ENCODE results near the gene PGLYRP4. TPM values are rescaled to one million over a fixed set of nuclear protein-coding genes. Genes with fewer than 3 reads are reported as not detected.

PGLYRP4 gene
- total RNA-seq, 2 experiments from 2014 or later, result not detected

DNA sequence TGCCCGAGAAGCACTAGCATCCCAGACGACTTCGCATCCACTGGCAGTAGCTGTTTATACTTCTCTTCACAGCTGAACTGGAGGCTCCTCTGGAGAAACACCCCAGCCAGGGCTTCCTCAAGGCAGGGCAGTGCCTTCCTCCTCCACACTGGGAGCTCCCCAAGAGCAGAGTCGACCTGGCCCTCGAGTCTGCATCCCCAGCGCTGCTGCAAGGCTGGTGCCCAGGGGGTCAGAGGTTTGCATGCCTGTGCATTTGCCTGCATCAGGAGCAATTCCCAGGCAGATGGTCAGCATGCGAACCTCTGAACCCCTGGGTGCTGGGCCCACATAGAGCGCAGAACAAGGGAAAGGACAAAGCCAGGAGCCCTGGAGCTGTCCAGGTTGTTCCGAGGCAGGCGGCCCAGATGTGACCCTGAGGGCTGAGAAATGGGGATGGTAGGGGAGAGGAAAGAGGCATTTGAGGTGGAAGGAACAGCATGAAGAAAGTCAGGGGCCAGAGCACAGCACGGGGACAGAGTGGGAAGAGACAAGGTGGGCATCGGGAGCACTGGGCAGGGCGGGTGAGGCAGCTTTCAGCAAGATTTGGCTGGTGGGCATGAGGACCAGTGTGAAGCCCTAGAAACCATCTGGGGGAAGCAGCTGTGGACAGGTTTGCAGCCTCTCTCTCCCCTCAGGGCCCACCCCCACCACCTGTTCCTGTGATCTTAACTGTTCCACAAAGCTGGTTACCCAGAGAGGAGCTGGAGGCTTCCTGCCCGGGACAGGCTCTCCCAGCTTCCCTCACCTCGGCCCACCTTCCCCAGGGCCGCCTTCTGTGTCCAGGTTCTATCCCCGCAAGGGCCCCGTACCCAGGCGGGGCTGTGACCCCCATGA lies 48.6 kb upstream of the PGLYRP4 start:
- BruUV-seq (replicated peaks), result no TSS peak
- Histone ChIP-seq H4K20me1 (ENCODE audit: insufficient read depth, low read length) (no peaks in the 10 kb centered on the region), H3K4me1 (ENCODE audit: insufficient read depth, low read length, poor library complexity, severe bottlenecking) (no peaks in the 10 kb centered on the region), H3K4me2 (ENCODE audit: low read length) (no peak overlapping the region), H2AFZ (ENCODE audit: low read length) (no peak overlapping the region), H3K9me2 (ENCODE audit: insufficient read depth, low read length) (no peaks in the 10 kb centered on the region), H3K27ac (ENCODE audit: low read depth, low read length, poor library complexity, severe bottlenecking) (no peak overlapping the region), H3K36me3 (ENCODE audit: insufficient read depth, low read length) (no peaks in the 10 kb centered on the region), H3K79me2 (ENCODE audit: insufficient read depth, low read depth, low read length) (no peaks in the 10 kb centered on the region), H3K4me3 (ENCODE audit: low read depth, low read length, poor library complexity, severe bottlenecking) (no peak overlapping the region), H3K9me3 (ENCODE audit: low read length) (no peaks in the 10 kb centered on the region)
- TF ChIP-seq EZH2phosphoT487 (IDR thresholded peaks at IDR 0.05; ENCODE audit: borderline replicate concordance, low read depth, low read length) (no peak), CTCF (conservative IDR thresholded peaks at IDR 0.05; ENCODE audit: low read length) (no peak)
- POLR2A ChIA-PET, result no interaction called here
- DNase-seq (ENCODE audit: low spot score), result no peak
- intact Hi-C loops (cut with micrococcal nuclease; ENCODE audit: unreplicated experiment), result no loop called here
- CTCF ChIA-PET (ENCODE audit: unreplicated experiment), result no interaction called here

DNA sequence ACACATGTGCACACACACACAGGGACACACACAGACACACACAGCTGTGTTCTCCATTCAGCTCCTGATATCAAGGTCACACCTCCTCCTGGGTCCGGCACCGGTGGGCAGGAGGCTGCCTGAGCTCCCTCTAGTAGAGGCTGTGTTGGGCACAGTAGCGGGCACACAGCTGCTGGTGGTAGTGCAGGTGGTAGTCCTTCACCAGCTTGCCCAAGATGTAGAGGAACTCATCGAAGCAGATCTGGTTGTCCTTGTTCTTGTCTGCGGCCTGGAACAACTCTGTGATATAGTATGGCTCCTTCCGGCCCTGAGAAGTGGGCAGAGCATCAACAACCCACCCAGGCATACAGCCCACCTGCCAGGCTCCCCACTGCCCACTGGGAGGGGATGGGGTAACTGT lies 47.8 kb upstream of the PGLYRP4 start:
- Histone ChIP-seq H3K36me3 (ENCODE audit: insufficient read depth, low read length) (no peaks in the 10 kb centered on the region), H2AFZ (ENCODE audit: low read length) (no peak overlapping the region), H3K4me2 (ENCODE audit: low read length) (no peak overlapping the region), H3K4me3 (ENCODE audit: low read depth, low read length, poor library complexity, severe bottlenecking) (no peak overlapping the region), H3K9me2 (ENCODE audit: insufficient read depth, low read length) (no peaks in the 10 kb centered on the region), H3K79me2 (ENCODE audit: insufficient read depth, low read depth, low read length) (no peaks in the 10 kb centered on the region), H3K4me1 (ENCODE audit: insufficient read depth, low read length, poor library complexity, severe bottlenecking) (no peaks in the 10 kb centered on the region), H3K9me3 (ENCODE audit: low read length) (no peaks in the 10 kb centered on the region), H4K20me1 (ENCODE audit: insufficient read depth, low read length) (no peaks in the 10 kb centered on the region), H3K27ac (ENCODE audit: low read depth, low read length, poor library complexity, severe bottlenecking) (no peak overlapping the region)
- ChIA-PET CTCF (ENCODE audit: unreplicated experiment) (no interaction called here), POLR2A (no interaction called here)
- intact Hi-C loops (cut with micrococcal nuclease; ENCODE audit: unreplicated experiment), result no loop called here
- no peak for TF ChIP-seq CTCF (conservative IDR thresholded peaks at IDR 0.05; ENCODE audit: low read length)
- TF ChIP-seq EZH2phosphoT487 (IDR thresholded peaks at IDR 0.05; ENCODE audit: borderline replicate concordance, low read depth, low read length), result no peak
- no TSS peak for BruUV-seq (replicated peaks)
- DNase-seq (ENCODE audit: low spot score), result no peak

GRCh38 chr1:153395776-153396175 lies 47.1 kb upstream of the PGLYRP4 start:
- no peaks in the 10 kb centered on the region for H3K9me2 ChIP-seq (ENCODE audit: insufficient read depth, low read length)
- BruUV-seq (replicated peaks), result no TSS peak

More at GRCh38 chr1:153395776-153396175, 47.1 kb upstream of the PGLYRP4 start:
- H2AFZ ChIP-seq (ENCODE audit: low read length), result no peak overlapping the region
- no peaks in the 10 kb centered on the region for H3K36me3 ChIP-seq (ENCODE audit: insufficient read depth, low read length)
- H3K4me3 ChIP-seq (ENCODE audit: low read depth, low read length, poor library complexity, severe bottlenecking), result no peak overlapping the region
- H3K9me3 ChIP-seq (ENCODE audit: low read length), result no peaks in the 10 kb centered on the region
- intact Hi-C loops (cut with micrococcal nuclease; ENCODE audit: unreplicated experiment), result no loop called here
- ChIA-PET CTCF (ENCODE audit: unreplicated experiment) (no interaction called here), POLR2A (no interaction called here)
- no peaks in the 10 kb centered on the region for H3K79me2 ChIP-seq (ENCODE audit: insufficient read depth, low read depth, low read length)
- DNase-seq (ENCODE audit: low spot score), result no peak
- no peaks in the 10 kb centered on the region for H4K20me1 ChIP-seq (ENCODE audit: insufficient read depth, low read length)
- H3K27ac ChIP-seq (ENCODE audit: low read depth, low read length, poor library complexity, severe bottlenecking), result no peak overlapping the region
- no peaks in the 10 kb centered on the region for H3K4me1 ChIP-seq (ENCODE audit: insufficient read depth, low read length, poor library complexity, severe bottlenecking)
- no peak overlapping the region for H3K4me2 ChIP-seq (ENCODE audit: low read length)
- TF ChIP-seq CTCF (conservative IDR thresholded peaks at IDR 0.05; ENCODE audit: low read length) (no peak), EZH2phosphoT487 (IDR thresholded peaks at IDR 0.05; ENCODE audit: borderline replicate concordance, low read depth, low read length) (no peak)
